Loucy (cell line): ENCODE results near the gene TMEM59L.

Source experiments
- EZH2phosphoT487 ChIP-seq: fragments of 200-600 bp; IDR thresholded peaks from 2 replicates; pipeline ENCODE4 v1.6.1; 2018; ENCODE audit warnings: antibody characterized with exemption, mild to moderate bottlenecking, moderate library complexity, borderline replicate concordance
- TF ChIP-seq, protein P1 (sequence below): fragments of 200-600 bp; sonication (generic); conservative IDR thresholded peaks from 2 replicates; pipeline ENCODE4 v1.5.1; 2014; ENCODE audit warnings: mild to moderate bottlenecking, antibody characterized with exemption, low read length

GRCh38 chr19:18605546-18606280, 7.0 kb upstream of the TMEM59L start:
- TF ChIP-seq, protein P1, sequence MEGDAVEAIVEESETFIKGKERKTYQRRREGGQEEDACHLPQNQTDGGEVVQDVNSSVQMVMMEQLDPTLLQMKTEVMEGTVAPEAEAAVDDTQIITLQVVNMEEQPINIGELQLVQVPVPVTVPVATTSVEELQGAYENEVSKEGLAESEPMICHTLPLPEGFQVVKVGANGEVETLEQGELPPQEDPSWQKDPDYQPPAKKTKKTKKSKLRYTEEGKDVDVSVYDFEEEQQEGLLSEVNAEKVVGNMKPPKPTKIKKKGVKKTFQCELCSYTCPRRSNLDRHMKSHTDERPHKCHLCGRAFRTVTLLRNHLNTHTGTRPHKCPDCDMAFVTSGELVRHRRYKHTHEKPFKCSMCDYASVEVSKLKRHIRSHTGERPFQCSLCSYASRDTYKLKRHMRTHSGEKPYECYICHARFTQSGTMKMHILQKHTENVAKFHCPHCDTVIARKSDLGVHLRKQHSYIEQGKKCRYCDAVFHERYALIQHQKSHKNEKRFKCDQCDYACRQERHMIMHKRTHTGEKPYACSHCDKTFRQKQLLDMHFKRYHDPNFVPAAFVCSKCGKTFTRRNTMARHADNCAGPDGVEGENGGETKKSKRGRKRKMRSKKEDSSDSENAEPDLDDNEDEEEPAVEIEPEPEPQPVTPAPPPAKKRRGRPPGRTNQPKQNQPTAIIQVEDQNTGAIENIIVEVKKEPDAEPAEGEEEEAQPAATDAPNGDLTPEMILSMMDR, result no peak
- TF ChIP-seq EZH2phosphoT487, result no peak
